Measurements from ENCODE around the gene AK1.

DNA sequence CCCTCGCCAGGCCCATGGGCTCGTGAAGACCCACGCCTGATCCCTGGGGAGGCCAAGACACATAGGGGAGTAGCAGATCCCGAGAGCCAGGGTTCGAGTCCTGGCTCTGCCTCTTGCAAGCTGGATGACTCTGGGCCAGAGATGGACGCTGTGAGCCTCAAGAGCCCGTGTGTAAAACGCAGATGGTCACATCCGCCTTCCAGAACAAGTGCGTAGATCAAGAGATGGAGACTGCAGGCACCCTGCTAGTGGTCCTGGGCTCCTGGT lies 31.1 kb upstream of the AK1 start:
- TF ChIP-seq, protein P1, sequence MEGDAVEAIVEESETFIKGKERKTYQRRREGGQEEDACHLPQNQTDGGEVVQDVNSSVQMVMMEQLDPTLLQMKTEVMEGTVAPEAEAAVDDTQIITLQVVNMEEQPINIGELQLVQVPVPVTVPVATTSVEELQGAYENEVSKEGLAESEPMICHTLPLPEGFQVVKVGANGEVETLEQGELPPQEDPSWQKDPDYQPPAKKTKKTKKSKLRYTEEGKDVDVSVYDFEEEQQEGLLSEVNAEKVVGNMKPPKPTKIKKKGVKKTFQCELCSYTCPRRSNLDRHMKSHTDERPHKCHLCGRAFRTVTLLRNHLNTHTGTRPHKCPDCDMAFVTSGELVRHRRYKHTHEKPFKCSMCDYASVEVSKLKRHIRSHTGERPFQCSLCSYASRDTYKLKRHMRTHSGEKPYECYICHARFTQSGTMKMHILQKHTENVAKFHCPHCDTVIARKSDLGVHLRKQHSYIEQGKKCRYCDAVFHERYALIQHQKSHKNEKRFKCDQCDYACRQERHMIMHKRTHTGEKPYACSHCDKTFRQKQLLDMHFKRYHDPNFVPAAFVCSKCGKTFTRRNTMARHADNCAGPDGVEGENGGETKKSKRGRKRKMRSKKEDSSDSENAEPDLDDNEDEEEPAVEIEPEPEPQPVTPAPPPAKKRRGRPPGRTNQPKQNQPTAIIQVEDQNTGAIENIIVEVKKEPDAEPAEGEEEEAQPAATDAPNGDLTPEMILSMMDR (conservative IDR thresholded peaks at IDR 0.05), result no peak
- no peak for TF ChIP-seq ZFX (IDR thresholded peaks at IDR 0.05)

All from C4-2B (cell line).